Breast epithelium (tissue), 4 donors: ENCODE results near the gene FOXC1. TPM values are rescaled to one million over a fixed set of nuclear protein-coding genes. Genes with fewer than 3 reads are reported as not detected.
A peak's percentile ranks its signal among the peaks of the same experiment; 100 is the strongest.

Source experiments
- DNase-seq, 2 donors: peaks; one replicate each; pipeline ENCODE4 v3.0.0-alpha.2; 2019; ENCODE audit warnings: low spot score in 2 of 2
- H3K27ac ChIP-seq, 2 donors: fragments of 200-600 bp; sonication (generic) in 1 of 2; one replicate each; pipeline ENCODE4 v1.5.1; 2016 to 2019; ENCODE audit warnings: mild to moderate bottlenecking in 1 of 2
- H3K27me3 ChIP-seq, 2 donors: fragments of 200-600 bp; sonication (generic) in 1 of 2; one replicate each; pipeline versions ENCODE4 v1.5.1 to v1.6.0; 2017 to 2019; ENCODE audit warnings: control low read depth in 1 of 2, mild to moderate bottlenecking in 1 of 2
- H3K36me3 ChIP-seq: fragments of 200-600 bp; one replicate; pipeline ENCODE4 v1.5.1; 2019
- H3K4me1 ChIP-seq, 2 donors: fragments of 200-600 bp; sonication (generic); one replicate each; pipeline ENCODE4 v1.5.1; 2016 to 2019; ENCODE audit warnings: control low read depth in 1 of 2
- H3K4me3 ChIP-seq, 3 donors: fragments of 200-600 bp; sonication (generic); 1 replicate in 2 of 3; 2 replicates in 1 of 3; pipeline ENCODE4 v1.5.1; 2016 to 2019; ENCODE audit warnings: mild to moderate bottlenecking in 3 of 3, moderate library complexity in 2 of 3
- H3K9me3 ChIP-seq, 2 donors: fragments of 200-600 bp; sonication (generic) in 1 of 2; one replicate each; pipeline ENCODE4 v1.5.1; 2016 to 2019; ENCODE audit warnings: control low read depth in 1 of 2
- CTCF ChIP-seq, 3 donors: fragments of 450-650 bp; IDR thresholded peaks; one replicate each; pipeline ENCODE4 v1.5.1; 2016 to 2017; ENCODE audit warnings: antibody characterized with exemption in 3 of 3, mild to moderate bottlenecking in 3 of 3, moderate library complexity in 3 of 3
- POLR2A ChIP-seq: fragments of 450-650 bp; IDR thresholded peaks from one replicate; pipeline ENCODE4 v1.6.1; 2016; ENCODE audit warnings: antibody characterized with exemption, mild to moderate bottlenecking, moderate library complexity
- POLR2AphosphoS5 ChIP-seq, 3 donors: sonication (generic); formaldehyde crosslinking; IDR thresholded peaks; one replicate each; pipeline ENCODE4 v1.6.1; 2017; ENCODE audit warnings: antibody characterized with exemption in 3 of 3
- intact Hi-C: fragments of 100-400 bp; cut with DNase I; formaldehyde crosslinking; loops from one replicate; pipeline ENCODE4 v1.15.1; 2023; ENCODE audit warnings: low total_unique reads
- total RNA-seq, 3 donors: library from RNA; depleted of rRNA; stranded (reverse); fragments of >200 nt; gene quantifications; one replicate each; pipeline ENCODE4 v1.1.0, GENCODE V29; 2016

FOXC1 gene
- total RNA-seq, 3 donors from 2014 or later: 3.7 to 13.2 (median 7.5) TPM

GRCh38 chr6:1596088-1596852 is 13.4 kb upstream of the FOXC1 start:
- Histone ChIP-seq H3K27me3 (peaks cover 5 to 13% of the 10 kb centered on the region in 2 donors), H3K4me3 (peak overlapping the region in 1 of 3 donors; percentile 48), H3K36me3 (no peaks in the 10 kb centered on the region), H3K27ac (peak overlapping the region in 1 of 2 donors; percentile 33), H3K4me1 (peaks cover 0 to 9% of the 10 kb centered on the region in 2 donors), H3K9me3 (no peaks in the 10 kb centered on the region)
- TF ChIP-seq CTCF (IDR thresholded peaks at IDR 0.05) (peak; percentile 88 to 93 (median 93)), POLR2AphosphoS5 (IDR thresholded peaks at IDR 0.05) (no peak), POLR2A (no peak)
- intact Hi-C loops: loop anchor here (10.0 kb wide), 1 partner anchor 1039 kb away; no protein-coding TSS in a partner anchor
- peak in 1 of 2 donors; percentile 82 for DNase-seq

GRCh38 chr6:1597121-1597744 is 12.5 kb upstream of the FOXC1 start:
- no peak for DNase-seq
- peaks cover 5 to 20% of the 10 kb centered on the region in 2 donors for H3K27me3 ChIP-seq

GRCh38 chr6:1597924-1598323 is 11.8 kb upstream of the FOXC1 start:
- Histone ChIP-seq H3K9me3 (no peaks in the 10 kb centered on the region), H3K36me3 (no peaks in the 10 kb centered on the region), H3K27ac (no peak overlapping the region), H3K4me3 (no peak overlapping the region), H3K4me1 (peaks cover 0 to 9% of the 10 kb centered on the region in 2 donors), H3K27me3 (peaks cover 5 to 20% of the 10 kb centered on the region in 2 donors)
- TF ChIP-seq POLR2A: no peak
- TF ChIP-seq POLR2AphosphoS5 (IDR thresholded peaks at IDR 0.05): no peak
- TF ChIP-seq CTCF (IDR thresholded peaks at IDR 0.05): no peak
- DNase-seq: no peak
- intact Hi-C loops: loop anchor here (10.0 kb wide), 1 partner anchor 1037 kb away; no protein-coding TSS in a partner anchor

More at GRCh38 chr6:1597121-1597744, 12.5 kb upstream of the FOXC1 start:
- intact Hi-C loops: loop anchor here (10.0 kb wide), 1 partner anchor 1038 kb away; no protein-coding TSS in a partner anchor
- Histone ChIP-seq H3K27ac (no peak overlapping the region), H3K9me3 (no peaks in the 10 kb centered on the region), H3K4me1 (peaks cover 0 to 9% of the 10 kb centered on the region in 2 donors), H3K4me3 (no peak overlapping the region), H3K36me3 (no peaks in the 10 kb centered on the region)
- no peak for TF ChIP-seq POLR2AphosphoS5 (IDR thresholded peaks at IDR 0.05)
- no peak for TF ChIP-seq CTCF (IDR thresholded peaks at IDR 0.05)
- no peak for TF ChIP-seq POLR2A

GRCh38 chr6:1598433-1598832 is 11.3 kb upstream of the FOXC1 start:
- TF ChIP-seq CTCF (IDR thresholded peaks at IDR 0.05): no peak
- TF ChIP-seq POLR2AphosphoS5 (IDR thresholded peaks at IDR 0.05): no peak
- TF ChIP-seq POLR2A: no peak
- DNase-seq: no peak
- intact Hi-C loops: loop anchor here (10.0 kb wide), 1 partner anchor 1036 kb away; no protein-coding TSS in a partner anchor
- Histone ChIP-seq H3K4me3 (no peak overlapping the region), H3K27ac (no peak overlapping the region), H3K36me3 (no peaks in the 10 kb centered on the region), H3K27me3 (peaks cover 5 to 20% of the 10 kb centered on the region in 2 donors), H3K9me3 (no peaks in the 10 kb centered on the region), H3K4me1 (peaks cover 0 to 9% of the 10 kb centered on the region in 2 donors)
